Globus pallidus (tissue), 1 donor: Measurements from ENCODE around the gene PPARD.
A peak's percentile ranks its signal among the peaks of the same experiment; 100 is the strongest.
"Not testable (repeated sequence)": the region's sequence is repeated elsewhere in the genome, so short reads cannot be mapped to it uniquely, and the experiment has no call there.

Experiments
- DNase-seq: peaks from one replicate; pipeline ENCODE4 v3.0.0-alpha.2; 2015; ENCODE audit warnings: low spot score

The PPARD gene

DNA sequence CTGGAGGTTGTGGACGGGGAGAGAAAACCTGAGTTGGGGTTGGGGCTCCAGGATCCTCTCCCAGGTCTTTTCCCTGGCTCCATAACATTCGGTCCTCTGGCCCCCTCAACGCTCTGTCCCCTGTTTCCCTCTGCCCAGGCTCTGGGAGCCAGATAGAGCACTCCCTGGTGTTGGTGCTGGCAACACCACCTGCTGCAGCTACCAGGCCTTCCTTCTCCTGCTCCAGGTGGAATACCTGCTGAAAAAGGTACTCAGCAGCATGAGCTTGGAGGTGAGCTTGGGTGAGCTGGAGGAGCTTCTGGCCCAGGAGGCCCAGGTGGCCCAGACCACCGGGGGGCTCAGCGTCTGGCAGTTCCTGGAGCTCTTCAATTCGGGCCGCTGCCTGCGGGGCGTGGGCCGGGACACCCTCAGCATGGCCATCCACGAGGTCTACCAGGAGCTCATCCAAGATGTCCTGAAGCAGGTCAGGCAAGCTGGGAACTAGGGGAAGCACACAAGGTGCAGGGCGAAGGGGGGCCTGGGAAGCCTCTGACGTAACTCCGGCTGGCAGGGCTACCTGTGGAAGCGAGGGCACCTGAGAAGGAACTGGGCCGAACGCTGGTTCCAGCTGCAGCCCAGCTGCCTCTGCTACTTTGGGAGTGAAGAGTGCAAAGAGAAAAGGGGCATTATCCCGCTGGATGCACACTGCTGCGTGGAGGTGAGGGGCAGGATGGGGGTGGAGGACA is 30.1 kb upstream of the PPARD start:
- DNase-seq = no peak

- DNase-seq = no peak
Measured at GRCh38 chr6:35312807-35313206, 29.6 kb upstream of the PPARD start.

- DNase-seq = no peak
Measured at GRCh38 chr6:35317483-35318195, 24.7 kb upstream of the PPARD start.

DNA sequence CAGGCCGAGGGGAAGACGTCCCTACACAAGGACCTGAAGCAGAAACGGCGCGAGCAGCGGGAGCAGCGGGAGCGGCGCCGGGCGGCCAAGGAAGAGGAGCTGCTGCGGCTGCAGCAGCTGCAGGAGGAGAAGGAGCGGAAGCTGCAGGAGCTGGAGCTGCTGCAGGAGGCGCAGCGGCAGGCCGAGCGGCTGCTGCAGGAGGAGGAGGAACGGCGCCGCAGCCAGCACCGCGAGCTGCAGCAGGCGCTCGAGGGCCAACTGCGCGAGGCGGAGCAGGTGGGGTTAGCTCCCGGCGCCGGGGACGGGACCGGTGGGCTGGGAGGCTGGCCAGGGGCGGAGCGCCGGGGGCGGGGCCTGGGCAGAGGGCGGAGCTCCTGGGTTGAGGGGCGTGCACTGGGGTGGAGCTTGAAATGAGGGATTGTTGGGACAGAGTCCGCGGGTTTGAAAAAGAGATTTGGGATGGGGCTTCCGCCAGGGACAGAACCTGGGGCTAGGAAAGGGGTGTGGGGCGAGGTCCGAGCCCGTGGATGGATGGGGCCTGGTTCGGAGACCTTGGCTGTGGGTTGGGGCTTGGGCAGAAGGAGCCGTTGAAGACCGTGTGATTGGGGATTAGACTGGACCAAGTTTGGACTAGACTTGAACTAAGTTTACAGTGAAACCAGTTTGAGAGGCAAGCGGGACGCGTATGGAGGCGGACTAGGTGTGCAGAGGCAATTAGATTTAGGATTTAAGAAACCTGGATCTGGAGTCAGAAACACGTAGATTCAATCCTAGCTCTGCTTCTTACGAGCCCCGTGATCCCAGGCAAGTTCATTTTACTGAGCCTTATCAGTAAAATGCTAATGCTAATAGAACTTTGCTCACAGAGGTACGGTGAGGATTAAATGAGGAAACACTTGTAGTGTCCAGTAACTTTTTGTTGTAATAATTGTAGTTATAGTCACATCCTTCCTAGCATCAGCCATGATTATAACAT is 23.9 kb upstream of the PPARD start:
- DNase-seq = peak; percentile 66

GRCh38 chr6:35319346-35320030 is 22.9 kb upstream of the PPARD start:
- DNase-seq = no peak

GRCh38 chr6:35320031-35320410 is 22.3 kb upstream of the PPARD start:
- no peak for DNase-seq

GRCh38 chr6:35321091-35321490 is 21.3 kb upstream of the PPARD start:
- no peak for DNase-seq

GRCh38 chr6:35327349-35328027 is 14.9 kb upstream of the PPARD start:
- DNase-seq = peak; percentile 20

- DNase-seq = no peak
Measured at GRCh38 chr6:35328108-35328723, 14.1 kb upstream of the PPARD start.

- not testable (repeated sequence) for DNase-seq
Measured at GRCh38 chr6:35328965-35329364, 13.4 kb upstream of the PPARD start.

- no peak for DNase-seq
Measured at GRCh38 chr6:35330541-35331119, 11.7 kb upstream of the PPARD start.

- DNase-seq = not testable (repeated sequence)
Measured at GRCh38 chr6:35332074-35332887, 10.1 kb upstream of the PPARD start.

- no peak for DNase-seq
Measured at GRCh38 chr6:35341557-35341956, 801 bp upstream of the PPARD start.

DNA sequence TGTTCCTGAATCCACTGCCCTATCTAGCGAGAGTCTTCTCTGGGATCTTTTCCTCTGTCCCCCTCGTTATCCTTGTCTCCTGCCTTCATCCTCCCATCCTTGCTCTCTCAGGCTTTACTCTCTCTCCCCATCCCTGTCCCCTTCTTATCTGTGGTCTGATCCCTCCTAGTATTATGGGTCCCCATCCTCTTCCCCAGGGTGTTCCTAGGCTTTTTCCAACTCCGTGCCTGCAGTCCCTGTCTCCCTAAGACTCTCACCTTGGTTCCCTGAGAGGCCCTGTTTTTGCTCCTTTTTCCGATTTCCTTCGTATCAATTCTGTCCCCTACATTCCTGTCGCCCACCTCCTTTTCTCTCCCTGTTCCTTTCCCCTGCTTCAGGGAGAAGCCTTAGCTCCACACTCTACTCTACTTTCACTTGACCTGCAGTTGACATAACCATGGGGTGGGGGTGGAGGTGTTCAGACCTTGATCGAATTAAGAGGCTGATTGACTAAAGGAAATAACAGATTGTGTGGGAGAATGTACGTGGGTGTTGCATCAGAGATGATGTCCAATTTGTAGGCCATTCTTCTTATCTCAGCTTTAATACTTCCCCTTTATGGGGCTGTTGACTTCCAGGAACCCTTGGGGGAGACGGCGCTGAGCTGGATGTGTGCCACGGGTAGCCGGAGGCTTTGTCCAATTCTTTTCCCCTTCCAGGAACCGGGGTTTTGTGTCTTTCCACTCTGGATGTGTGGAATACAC is 905 bp downstream of the PPARD start:
- DNase-seq = no peak

GRCh38 chr6:35343835-35344550 is 1.6 kb downstream of the PPARD start:
- no peak for DNase-seq

DNA sequence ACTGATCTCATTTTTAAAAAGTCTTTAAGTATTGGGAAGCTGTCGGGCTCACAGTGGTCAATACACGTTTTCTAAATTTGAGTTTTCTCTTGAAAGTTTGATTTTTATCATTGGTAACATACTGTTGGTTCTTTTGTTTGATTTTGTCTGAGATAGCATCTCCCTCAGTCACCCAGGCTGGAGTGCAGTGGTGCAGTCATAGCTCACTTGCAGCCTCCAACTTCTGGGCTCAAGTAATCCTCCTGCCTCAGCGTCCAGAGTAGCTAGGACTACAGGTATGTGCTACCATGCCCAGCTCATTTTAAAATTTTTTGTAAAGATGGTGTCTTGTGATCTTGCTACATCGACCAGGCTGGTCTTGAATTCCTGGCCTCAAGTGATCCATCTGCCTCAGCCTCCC is 9.1 kb downstream of the PPARD start:
- DNase-seq = no peak

DNA sequence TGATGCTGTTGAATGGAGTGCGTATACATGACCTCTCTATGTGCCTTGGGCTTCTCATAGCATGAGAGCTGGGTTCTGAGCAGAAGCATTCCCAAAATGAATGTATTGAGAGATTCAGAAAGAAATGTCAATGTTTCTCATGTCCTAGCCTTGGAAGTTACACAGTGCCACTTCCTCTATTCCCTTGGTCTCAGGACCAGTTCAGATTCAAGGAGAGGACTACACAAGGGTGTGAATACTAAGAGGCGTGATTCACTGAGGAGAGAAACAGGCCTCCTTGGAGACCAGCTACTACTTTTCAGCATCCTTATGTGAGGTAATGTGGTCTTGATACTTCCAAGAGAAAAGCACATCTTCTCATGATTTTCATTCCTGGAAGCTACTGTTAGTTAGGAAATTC is 10.4 kb downstream of the PPARD start:
- DNase-seq = no peak
